22Rv1 (cell line): ENCODE data around the gene FRAT2.

Experiments
- H3K27ac ChIP-seq: fragments of 450-650 bp; 2 replicates; pipeline ENCODE4 v1.5.1; 2017
- ZFX ChIP-seq: fragments of 450-650 bp; IDR thresholded peaks from 2 replicates; pipeline ENCODE4 v1.6.1; 2017; ENCODE audit warnings: antibody characterized with exemption, borderline replicate concordance
- TF ChIP-seq, protein P1 (sequence below): fragments of 450-650 bp; IDR thresholded peaks from 2 replicates; pipeline ENCODE4 v1.5.1; 2017; ENCODE audit warnings: mild to moderate bottlenecking

The FRAT2 gene

DNA sequence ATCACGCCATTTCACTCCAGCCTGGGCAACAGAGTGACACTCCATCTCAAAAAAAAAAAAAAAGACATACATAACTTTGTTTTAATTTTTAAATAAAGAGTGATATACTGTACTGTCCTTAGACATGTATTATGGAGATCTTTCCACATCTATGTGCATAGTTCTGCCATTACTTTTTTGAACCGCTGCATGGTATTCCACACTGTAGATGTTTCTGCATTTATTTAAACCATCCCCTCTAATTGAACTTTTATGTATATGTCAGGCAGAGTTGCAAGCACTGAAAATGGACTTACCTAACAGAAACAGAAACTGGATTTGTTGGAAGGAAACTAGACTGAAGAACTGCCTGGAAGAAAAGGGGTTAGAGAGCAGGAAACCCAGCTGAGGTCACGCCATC is 33.5 kb downstream of the FRAT2 start:
- TF ChIP-seq ZFX: no peak
- no peak overlapping the region for H3K27ac ChIP-seq

DNA sequence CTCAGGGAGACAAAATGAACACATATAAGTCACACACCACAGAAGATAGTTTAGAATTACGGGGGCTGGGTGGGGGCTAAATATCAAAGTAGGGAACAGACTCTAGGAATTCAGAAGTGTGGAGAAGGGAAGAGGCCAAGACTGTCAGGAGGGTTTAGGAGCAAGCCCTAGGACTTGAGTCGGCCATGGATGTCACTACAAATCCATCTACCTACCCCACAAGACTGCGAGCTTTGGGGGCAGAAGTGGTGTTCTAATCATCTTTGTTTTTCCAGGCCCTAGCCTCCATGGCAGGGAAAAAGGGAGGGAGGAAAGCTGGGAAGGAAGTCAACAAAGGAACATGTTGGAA is 36.3 kb downstream of the FRAT2 start:
- no peak for TF ChIP-seq ZFX
- TF ChIP-seq, protein P1, sequence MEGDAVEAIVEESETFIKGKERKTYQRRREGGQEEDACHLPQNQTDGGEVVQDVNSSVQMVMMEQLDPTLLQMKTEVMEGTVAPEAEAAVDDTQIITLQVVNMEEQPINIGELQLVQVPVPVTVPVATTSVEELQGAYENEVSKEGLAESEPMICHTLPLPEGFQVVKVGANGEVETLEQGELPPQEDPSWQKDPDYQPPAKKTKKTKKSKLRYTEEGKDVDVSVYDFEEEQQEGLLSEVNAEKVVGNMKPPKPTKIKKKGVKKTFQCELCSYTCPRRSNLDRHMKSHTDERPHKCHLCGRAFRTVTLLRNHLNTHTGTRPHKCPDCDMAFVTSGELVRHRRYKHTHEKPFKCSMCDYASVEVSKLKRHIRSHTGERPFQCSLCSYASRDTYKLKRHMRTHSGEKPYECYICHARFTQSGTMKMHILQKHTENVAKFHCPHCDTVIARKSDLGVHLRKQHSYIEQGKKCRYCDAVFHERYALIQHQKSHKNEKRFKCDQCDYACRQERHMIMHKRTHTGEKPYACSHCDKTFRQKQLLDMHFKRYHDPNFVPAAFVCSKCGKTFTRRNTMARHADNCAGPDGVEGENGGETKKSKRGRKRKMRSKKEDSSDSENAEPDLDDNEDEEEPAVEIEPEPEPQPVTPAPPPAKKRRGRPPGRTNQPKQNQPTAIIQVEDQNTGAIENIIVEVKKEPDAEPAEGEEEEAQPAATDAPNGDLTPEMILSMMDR: no peak
- H3K27ac ChIP-seq: no peak overlapping the region

DNA sequence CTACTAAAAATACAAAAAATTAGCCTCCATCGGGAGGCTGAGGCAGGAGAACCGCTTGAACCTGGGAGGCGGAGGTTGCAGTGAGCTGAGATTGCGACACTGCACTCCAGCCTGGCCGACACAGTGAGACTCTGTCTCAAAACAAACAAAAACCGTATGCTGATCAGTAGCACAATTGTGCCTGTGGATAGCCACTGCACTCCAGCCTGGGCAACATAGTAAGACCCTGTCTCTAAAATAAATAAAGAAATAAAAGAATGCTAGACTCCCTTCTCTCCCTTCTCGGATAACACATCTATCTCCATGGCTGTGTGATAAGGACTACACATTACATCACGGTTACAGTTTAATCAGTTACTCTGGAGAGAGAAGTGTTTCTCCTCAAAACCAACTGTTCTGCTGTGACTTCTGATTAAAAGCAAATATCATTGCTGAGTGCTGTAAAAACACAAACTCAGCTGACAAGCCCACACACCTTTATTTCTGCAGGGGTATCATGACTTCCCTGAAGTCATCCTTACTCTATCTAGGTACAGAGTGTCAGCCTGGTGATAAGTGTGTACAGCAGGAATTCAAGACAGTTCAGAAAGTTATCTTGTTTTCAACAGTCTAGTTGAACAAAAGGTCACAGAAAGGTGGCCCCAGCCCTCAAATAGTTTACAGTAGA is 36.8 kb downstream of the FRAT2 start:
- no peak overlapping the region for H3K27ac ChIP-seq
- no peak for TF ChIP-seq ZFX
- TF ChIP-seq, protein P1: no peak

DNA sequence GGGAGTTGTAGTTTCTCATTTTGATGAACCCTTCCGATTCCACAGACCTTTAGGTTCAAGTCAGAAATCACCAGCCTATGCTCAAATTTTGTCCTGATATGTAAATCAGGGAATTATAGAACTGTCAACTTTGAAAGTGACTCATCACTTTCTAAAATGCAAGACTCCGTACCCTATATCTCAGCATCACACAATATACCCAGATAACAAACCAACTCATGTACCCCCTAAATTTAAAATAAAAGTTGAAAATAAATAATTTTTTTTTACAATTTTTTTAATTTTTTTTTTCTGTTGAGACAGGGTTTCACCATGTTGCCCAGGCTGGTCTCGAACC is 41.7 kb downstream of the FRAT2 start:
- TF ChIP-seq, protein P1: no peak
- no peak for TF ChIP-seq ZFX
- peak overlapping the region; percentile 99 for H3K27ac ChIP-seq

DNA sequence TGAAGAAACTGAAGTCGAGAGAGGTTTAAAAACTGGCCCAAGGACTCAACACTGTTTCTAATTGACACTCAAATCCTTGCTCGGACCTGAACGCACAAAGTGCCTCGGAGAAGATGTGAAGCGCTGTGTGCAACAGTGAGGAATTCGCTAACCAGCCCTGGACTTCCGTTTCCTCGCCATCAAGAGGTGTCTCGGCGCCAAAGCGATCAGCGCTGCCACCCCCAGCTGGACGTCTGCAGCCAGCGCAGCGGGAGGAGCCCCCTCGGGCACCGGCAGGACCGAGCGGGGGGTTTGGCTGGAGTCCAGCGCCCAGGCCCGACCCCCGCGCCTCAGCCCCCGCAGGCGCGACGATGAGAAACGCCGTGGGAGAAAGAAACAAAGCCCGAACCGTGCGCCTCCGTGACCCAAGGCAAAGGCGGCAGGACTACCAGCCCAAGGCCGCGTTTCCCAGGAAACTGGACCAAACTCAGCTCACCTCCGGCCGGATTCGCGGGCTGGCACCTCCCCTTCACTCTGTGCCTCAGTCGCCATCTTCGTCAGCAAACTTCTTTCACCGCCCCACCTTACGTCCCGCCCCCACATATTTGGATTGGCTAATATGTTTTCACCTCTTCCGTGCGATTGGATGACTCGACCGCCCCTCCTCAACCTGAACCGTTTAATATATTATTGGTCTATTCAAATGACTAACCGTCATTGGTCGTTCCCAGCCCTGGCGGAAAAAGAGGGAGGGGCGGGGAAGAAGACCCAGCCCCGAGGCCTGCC is 42.2 kb downstream of the FRAT2 start, which contains the start of gene ARHGAP19:
ARHGAP19 (minus strand) TSS at position 541 of the 765 bp plus-strand sequence; CDS start at position 531, 10 bp downstream.
- TF ChIP-seq, protein P1: peak; percentile 40
- no peak for TF ChIP-seq ZFX
- H3K27ac ChIP-seq: peak within 1 kb of the TSS; percentile 99

DNA sequence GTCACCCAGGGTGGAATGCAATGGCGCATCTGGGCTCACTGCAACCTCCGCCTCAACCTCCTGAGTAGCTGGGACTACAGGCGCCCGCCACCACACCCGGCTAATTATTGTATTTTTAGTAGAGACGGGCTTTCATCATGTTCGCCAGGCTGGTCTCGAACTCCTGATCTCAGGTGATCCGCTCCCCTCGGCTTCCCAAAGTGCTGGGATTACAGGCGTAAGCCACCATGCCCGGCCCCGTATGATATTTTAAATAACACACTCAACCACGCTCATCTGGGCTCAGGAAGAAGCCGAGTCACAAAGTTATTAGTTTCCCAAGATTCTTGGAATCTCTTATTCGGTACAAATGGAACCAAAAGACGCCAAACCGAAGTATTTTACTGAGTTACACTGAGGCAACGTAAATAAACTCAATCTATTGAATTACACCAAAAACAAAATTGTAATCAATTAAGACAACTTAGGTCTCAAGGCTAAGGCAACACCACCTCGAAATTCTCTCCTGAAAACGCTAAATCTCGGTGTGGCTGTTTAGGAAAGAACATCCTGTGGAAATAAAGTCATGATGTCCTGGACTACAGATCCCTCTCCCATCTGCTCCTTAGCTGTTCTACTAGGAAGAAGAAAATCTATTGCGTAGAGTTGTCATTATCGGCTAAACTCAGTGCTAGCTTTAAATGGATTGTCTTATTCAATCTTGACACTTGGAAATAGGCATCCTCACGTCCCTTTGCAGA is 43.0 kb downstream of the FRAT2 start:
- peak overlapping the region; percentile 99 for H3K27ac ChIP-seq
- TF ChIP-seq, protein P1: no peak
- no peak for TF ChIP-seq ZFX

DNA sequence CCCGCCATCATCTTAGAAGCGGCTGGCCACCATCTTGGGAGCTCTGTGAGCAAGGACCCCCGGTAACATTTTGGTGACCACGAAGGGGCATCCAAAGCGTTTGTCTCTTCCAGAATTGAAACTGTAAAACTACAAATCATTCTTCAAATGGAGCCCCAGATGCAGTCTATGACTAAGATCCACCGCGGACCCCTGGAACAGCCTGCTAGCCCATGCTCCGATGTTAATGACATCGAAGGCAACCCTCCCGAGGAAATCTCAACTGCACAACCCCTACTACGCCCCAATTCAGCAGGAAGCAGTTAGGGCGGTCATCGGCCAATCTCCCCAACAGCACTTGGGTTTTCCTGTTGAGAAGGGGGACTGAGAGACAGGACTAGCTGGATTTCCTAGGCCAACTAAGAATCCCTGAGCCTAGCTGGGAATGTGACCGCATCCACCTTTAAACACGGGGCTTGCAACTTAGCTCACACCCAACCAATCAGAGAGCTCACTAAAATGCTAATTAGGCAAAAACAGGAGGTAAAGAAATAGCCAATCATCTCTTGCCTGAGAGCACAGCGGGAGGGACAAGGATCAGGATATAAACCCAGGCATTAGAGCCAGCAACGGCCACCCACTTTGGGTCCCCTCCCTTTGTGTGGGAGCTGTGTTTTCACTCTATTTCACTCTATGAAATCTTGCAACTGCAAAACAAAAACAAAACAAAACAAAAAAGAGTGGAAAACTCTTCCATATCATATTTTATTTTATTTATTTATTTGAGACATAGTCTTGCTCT is 43.8 kb downstream of the FRAT2 start:
- peak overlapping the region; percentile 99 for H3K27ac ChIP-seq

DNA sequence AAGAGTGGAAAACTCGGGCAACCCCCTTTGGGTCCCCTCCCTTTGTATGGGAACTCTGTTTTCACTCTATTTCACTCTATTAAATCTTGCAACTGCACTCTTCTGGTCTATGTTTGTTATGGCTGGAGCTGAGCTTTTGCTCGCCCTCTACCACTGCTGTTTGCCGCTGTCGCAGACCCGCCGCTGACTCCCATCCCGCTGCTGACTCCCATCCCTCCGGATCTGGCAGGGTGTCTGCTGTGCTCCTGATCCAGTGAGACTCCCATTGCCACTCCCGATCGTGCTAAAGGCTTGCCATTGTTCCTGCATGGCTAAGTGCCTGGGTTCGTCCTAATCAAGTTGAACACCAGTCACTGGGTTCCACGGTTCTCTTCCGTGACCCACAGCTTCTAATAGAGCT is 44.5 kb downstream of the FRAT2 start:
- H3K27ac ChIP-seq: peak overlapping the region; percentile 99; the same call in 1 of the 2 replicates
